Muscle of back (tissue), 11 donors: ENCODE data around the gene NUDT9. TPM values are rescaled to one million over a fixed set of nuclear protein-coding genes. Genes with fewer than 3 reads are reported as not detected.

Experiments
- DNase-seq, 3 donors: peaks; one replicate each; pipeline versions ENCODE4 v3.0.0 to v3.0.0-alpha.2; 2013
- polyA plus RNA-seq, 10 donors: library from polyadenylated mRNA; unstranded; fragments of 120-200 nt; gene quantifications; one replicate each; pipeline ENCODE4 v1.2.1, GENCODE V29; 2013; ENCODE audit not compliant: insufficient read length in 10 of 10

Gene NUDT9
- polyA plus RNA-seq, 10 donors = 25.6 to 35.6 (median 29.0) TPM

DNA sequence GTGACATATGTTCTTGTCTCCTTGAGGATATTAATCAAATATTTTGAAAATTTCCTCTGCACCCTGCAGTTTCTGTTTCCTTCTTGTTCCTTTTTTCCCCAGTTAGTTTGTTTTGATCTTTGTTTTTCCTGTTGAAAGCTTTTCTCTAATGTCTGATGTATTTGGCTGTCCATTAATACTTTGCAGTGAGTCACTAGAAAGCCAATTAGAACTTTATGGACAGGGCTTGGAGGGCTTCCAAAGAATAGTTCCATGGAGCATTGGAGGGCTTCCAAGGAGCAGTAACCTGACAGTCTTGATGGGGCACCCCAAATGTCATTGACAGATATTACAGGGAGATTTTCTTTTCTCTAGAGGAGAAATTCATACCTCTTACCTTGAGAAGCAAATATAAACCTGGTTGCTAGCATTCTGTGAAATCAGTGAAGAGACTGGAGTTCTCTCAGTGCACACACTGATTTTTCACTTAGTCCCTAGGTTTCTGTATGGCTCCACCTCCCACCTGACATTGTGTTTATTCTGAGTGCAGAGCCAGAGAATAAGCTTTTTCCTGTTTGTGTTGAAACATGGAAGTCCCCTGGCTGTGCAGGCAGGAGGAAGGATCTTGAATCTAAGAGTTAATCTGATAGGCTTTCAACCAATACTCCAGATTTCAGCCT, 80.3 kb downstream of the NUDT9 start:
- no peak for DNase-seq

DNA sequence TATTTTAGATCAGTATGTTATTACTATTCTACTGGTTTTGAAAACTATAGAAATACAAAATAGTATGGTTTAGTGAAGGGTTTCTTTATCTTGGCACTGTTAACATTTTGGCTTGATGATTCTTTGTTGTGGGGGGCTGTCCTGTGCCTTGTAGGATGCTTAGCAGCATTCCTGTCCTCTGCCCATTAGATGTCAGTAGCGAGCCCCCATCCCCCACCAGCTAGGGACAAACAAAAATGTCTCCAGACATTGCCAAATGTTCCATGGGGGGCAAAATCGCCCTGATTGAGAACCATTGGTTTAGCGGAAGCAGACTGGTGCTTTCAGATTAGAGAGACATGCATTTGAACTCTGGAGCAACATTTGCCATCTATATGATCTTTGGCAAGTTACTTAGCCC, 83.5 kb downstream of the NUDT9 start:
- no peak for DNase-seq

DNA sequence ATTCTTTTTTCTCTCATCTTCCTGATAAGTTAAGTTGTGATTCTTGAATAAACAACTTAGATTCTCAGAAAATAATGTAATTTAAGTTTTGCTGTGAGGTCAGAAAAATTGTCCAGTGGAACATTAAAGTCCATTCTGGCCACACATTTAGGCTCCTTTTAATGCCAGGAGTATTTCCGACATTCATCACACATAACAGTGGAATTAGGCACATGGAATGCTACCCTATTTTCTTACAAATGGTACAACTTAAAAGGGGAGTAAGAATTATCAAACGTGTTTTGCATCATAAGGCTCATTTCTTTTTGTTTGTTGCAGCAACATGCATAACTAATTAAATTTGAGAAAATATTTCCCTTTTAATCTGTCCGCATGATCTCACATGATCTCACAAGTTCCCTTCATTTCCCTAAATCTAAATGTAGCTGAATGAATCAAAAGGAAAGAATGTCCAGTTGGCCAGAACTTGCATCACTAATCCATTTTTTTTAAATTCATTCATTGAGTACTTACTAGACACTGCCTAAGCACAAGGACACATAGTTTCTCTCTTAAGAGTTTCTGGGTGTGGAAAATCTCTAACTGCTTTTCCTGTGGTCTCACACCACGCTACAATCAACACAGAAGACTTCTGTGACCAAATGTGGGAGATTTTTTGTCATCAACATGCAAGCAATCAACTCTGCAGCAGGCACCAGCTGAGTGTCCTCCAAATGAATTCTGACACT, 84.8 kb downstream of the NUDT9 start:
- DNase-seq = peak in 1 of 3 donors; percentile 55

Other genes starting within 250 kb of the NUDT9 start
- 10 to 100 TPM in 8 of 10 donors, 1 to 10 TPM in 2; 7.9 to 13.8 (median 11.1) TPM for gene KLHL8, start 202.0 kb upstream of the NUDT9 start, polyA plus RNA-seq
- gene HSD17B13, start 99.7 kb upstream of the NUDT9 start, polyA plus RNA-seq = under 1 TPM; 0.15 to 0.67 (median 0.37) TPM
- gene HSD17B11, start 31.4 kb upstream of the NUDT9 start, polyA plus RNA-seq = 10 to 100 TPM; 19.1 to 29.0 (median 25.3) TPM
- gene SPARCL1, start 106.8 kb downstream of the NUDT9 start, polyA plus RNA-seq = 100 to 1,000 TPM; 191 to 405 (median 309) TPM
- gene DSPP, start 186.0 kb downstream of the NUDT9 start, polyA plus RNA-seq = not detected
- gene DMP1, start 227.7 kb downstream of the NUDT9 start, polyA plus RNA-seq = under 1 TPM in 1 of 10 donors, not detected in 9; 0.07 TPM